ENCODE results near the gene GPR17. TPM values are rescaled to one million over a fixed set of nuclear protein-coding genes. Genes with fewer than 3 reads are reported as not detected.

Gene GPR17
- total and polyA plus RNA-seq, 2 experiments from 2014 or later: not detected

- ATAC-seq (no peak), DNase-seq (ENCODE audit: low spot score) (no peak)
- no peaks in the 10 kb centered on the region for H3K79me2 ChIP-seq (replicated peaks; ENCODE audit: insufficient read depth)
- Mint-ChIP-seq H3K4me3 (no peak overlapping the region), H3K27ac (no peak overlapping the region), H3K27me3 (ENCODE audit: insufficient read depth, low read depth, poor library complexity) (peaks cover 41% of the 10 kb centered on the region), H3K4me1 (peaks cover 10% of the 10 kb centered on the region), H3K36me3 (ENCODE audit: low read depth) (no peaks in the 10 kb centered on the region), H3K9me3 (no peaks in the 10 kb centered on the region)
- H3K4me3 ChIP-seq: no peak overlapping the region
- no peaks in the 10 kb centered on the region for H4K20me1 ChIP-seq (replicated peaks; ENCODE audit: insufficient read depth)
- no peaks in the 10 kb centered on the region for H3K36me3 ChIP-seq (ENCODE audit: insufficient read depth)
- peaks cover 6% of the 10 kb centered on the region for H3K4me1 ChIP-seq (ENCODE audit: insufficient read depth)
- no peak for TF ChIP-seq JUNB (IDR thresholded peaks at IDR 0.05; ENCODE audit: unreplicated experiment)
- TF ChIP-seq CTCF (conservative IDR thresholded peaks at IDR 0.05; ENCODE audit: low read depth in 2 of 2): no peak
- TF ChIP-seq, protein P1, sequence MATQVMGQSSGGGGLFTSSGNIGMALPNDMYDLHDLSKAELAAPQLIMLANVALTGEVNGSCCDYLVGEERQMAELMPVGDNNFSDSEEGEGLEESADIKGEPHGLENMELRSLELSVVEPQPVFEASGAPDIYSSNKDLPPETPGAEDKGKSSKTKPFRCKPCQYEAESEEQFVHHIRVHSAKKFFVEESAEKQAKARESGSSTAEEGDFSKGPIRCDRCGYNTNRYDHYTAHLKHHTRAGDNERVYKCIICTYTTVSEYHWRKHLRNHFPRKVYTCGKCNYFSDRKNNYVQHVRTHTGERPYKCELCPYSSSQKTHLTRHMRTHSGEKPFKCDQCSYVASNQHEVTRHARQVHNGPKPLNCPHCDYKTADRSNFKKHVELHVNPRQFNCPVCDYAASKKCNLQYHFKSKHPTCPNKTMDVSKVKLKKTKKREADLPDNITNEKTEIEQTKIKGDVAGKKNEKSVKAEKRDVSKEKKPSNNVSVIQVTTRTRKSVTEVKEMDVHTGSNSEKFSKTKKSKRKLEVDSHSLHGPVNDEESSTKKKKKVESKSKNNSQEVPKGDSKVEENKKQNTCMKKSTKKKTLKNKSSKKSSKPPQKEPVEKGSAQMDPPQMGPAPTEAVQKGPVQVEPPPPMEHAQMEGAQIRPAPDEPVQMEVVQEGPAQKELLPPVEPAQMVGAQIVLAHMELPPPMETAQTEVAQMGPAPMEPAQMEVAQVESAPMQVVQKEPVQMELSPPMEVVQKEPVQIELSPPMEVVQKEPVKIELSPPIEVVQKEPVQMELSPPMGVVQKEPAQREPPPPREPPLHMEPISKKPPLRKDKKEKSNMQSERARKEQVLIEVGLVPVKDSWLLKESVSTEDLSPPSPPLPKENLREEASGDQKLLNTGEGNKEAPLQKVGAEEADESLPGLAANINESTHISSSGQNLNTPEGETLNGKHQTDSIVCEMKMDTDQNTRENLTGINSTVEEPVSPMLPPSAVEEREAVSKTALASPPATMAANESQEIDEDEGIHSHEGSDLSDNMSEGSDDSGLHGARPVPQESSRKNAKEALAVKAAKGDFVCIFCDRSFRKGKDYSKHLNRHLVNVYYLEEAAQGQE (IDR thresholded peaks at IDR 0.05; ENCODE audit: unreplicated experiment): no peak
- no peak for TF ChIP-seq ZNF114 (CRISPR knock-in tag; IDR thresholded peaks at IDR 0.05)
- TF ChIP-seq CREB1 (CRISPR knock-in tag; IDR thresholded peaks at IDR 0.05; ENCODE audit: low read depth): no peak
- 0 out of 2 replicates have a peak, but pooled peaks cover 4% of the 10 kb centered on the region for H3F3A ChIP-seq (replicated peaks; ENCODE audit: low read depth)
- peaks cover 43% of the 10 kb centered on the region for H3K27me3 ChIP-seq (ENCODE audit: insufficient read depth)
- H3K9me2 ChIP-seq (ENCODE audit: insufficient read depth): no peaks in the 10 kb centered on the region
- no peak overlapping the region for H3K4me2 ChIP-seq
- no peak overlapping the region for H3K27ac ChIP-seq (ENCODE audit: low read depth)
- no peak overlapping the region for H2AFZ ChIP-seq
Observed at GRCh38 chr2:127678531-127678930, 32.6 kb downstream of the GPR17 start.

- Histone ChIP-seq H3K27ac (ENCODE audit: low read depth) (no peak overlapping the region), H3K36me3 (ENCODE audit: insufficient read depth) (no peaks in the 10 kb centered on the region), H3K4me2 (no peak overlapping the region), H3K27me3 (ENCODE audit: insufficient read depth) (peaks cover 39% of the 10 kb centered on the region), H2AFZ (no peak overlapping the region), H3K4me1 (ENCODE audit: insufficient read depth) (peaks cover 6% of the 10 kb centered on the region), H3F3A (replicated peaks; ENCODE audit: low read depth) (0 out of 2 replicates have a peak, but pooled peaks cover 4% of the 10 kb centered on the region), H4K20me1 (replicated peaks; ENCODE audit: insufficient read depth) (no peaks in the 10 kb centered on the region), H3K79me2 (replicated peaks; ENCODE audit: insufficient read depth) (no peaks in the 10 kb centered on the region), H3K9me2 (ENCODE audit: insufficient read depth) (no peaks in the 10 kb centered on the region), H3K4me3 (no peak overlapping the region)
- Mint-ChIP-seq H3K36me3 (ENCODE audit: low read depth) (no peaks in the 10 kb centered on the region), H3K4me3 (no peak overlapping the region), H3K27ac (no peak overlapping the region), H3K4me1 (peaks cover 10% of the 10 kb centered on the region), H3K27me3 (ENCODE audit: insufficient read depth, low read depth, poor library complexity) (peaks cover 36% of the 10 kb centered on the region), H3K9me3 (no peaks in the 10 kb centered on the region)
- ATAC-seq: no peak
- no peak for DNase-seq (ENCODE audit: low spot score)
- TF ChIP-seq EZH2 (IDR thresholded peaks at IDR 0.05; ENCODE audit: low read depth, unreplicated experiment) (no peak), STAT1 (IDR thresholded peaks at IDR 0.05; ENCODE audit: unreplicated experiment) (no peak), CTCF (conservative IDR thresholded peaks at IDR 0.05; ENCODE audit: low read depth in 2 of 2) (no peak)
Observed at GRCh38 chr2:127678991-127679390, 33.0 kb downstream of the GPR17 start.

Measured in GM23338 (cell line).